OCI-LY1 (cell line): ENCODE data around the gene ELMO3.

Source experiments
- CTCF ChIP-seq: fragments of 200-600 bp; sonication (generic), shearing (Covaris generic); IDR thresholded peaks from 2 replicates; pipeline ENCODE4 v1.5.1; 2017; ENCODE audit warnings: mild to moderate bottlenecking, antibody characterized with exemption, low read length, moderate library complexity, mixed read lengths
- EZH2 ChIP-seq: fragments of 200-600 bp; sonication (generic), shearing (Covaris generic); IDR thresholded peaks from 2 replicates; pipeline ENCODE4 v1.8.0; 2017; ENCODE audit warnings: borderline replicate concordance, mixed run types, mild to moderate bottlenecking, antibody characterized with exemption, low read length, moderate library complexity, mixed read lengths

GRCh38 chr16:67228034-67228785 lies 29.3 kb downstream of the ELMO3 start:
- TF ChIP-seq CTCF (no peak), EZH2 (no peak)
